GM21825 (cell line): ENCODE measurements around the gene FAM187B.
"Not testable (repeated sequence)": the region's sequence is repeated elsewhere in the genome, so short reads cannot be mapped to it uniquely, and the experiment has no call there.

Experiments
- ATAC-seq: cut with Tn5 transposase; IDR thresholded peaks from one replicate; pipeline ENCODE4 v1.9.1; 2021; ENCODE audit warnings: mild to moderate bottlenecking, moderate library complexity; ENCODE audit not compliant: unreplicated experiment

FAM187B gene

DNA sequence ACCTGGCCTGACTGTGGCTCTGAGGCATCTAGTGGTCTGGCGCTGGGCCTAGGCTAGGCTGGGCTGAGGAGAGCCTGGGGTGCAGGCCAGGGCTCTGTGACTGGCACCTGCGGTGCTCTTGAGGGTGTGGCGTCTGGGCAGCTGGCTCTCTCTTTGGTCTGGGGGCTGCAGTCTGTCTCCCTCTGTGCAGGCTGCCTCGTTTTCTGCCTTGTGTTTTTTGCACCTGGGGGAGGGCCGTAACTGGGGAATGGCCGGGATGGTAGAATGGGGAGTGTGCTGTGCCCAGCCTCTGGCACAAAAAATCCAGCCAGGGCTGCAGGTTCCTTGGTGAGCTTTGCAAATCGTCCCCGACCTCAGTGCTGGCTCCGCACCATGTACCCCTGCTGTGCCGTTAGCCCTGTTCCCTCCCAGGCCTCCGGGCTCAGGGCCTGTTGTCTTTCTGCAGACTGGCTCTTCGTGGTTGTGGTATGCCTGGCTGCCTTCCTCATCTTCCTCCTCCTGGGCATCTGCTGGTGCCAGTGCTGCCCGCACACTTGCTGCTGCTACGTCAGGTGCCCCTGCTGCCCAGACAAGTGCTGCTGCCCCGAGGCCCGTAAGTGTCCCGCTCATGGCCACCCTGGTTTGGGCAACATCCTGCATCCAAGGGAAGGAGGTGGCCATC is 33.7 kb upstream of the FAM187B start:
- ATAC-seq: no peak

DNA sequence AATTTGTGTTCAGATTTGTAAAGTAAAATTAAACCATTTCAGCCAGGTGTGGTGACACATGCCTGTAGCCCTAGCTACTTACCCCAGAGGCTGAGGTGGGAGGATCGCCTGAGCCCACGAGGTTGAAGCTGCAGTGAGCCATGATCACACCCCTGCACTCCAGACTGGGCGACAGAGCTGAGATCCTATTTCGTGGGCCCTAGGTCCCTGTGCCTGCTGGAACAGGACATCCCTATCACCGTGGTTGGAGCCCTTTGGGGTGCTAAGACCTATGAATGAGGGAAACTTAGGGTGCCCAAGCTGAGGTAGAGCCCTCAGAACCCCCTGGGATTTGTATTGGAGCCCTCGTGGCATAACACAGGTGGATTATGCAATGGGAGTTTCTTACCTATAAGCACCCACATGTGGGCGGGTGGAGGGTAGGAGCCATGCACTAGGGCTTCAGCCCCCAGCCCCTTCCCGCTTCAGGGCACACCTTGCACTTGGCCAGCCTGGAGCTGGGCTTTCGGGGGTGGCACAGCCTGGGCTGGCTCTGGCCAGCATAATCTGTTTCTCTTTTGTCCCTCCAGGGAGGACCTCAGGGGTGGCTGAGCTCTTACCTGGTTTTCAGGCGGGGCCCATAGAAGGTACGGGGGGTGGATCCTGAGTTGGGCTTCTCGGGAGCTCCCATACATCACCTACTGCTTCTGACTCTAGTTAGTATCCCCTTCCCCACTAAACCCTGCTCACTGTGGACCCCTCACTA is 33.0 kb upstream of the FAM187B start:
- no peak for ATAC-seq

DNA sequence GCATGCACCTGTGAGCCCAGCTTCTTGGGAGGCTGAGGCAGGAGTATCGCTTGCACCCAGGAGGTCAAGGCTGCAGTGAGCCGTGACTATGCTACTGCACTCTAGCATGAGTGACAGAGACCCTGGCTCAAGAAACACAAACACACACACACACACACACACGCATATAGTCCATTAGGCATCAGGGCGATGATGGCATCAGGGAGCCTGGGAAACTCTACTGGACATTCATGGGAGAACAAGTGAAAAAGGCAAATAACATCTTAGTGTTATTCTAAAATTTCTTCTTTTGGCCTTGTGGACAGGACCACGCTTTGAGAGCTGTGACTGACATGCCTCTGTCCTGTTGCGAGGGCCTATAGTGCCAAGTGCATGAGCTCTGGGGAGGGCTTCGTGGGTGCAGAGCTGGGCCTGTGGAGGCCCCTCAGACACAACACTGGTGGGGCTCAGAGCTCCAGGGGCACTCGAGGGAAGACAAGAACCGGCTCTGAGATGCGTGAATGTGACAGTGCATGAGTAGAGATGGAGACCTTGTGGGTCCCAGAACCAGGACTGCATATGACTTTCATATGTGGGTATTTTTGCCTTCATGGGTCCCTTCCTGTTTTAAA is 32.3 kb upstream of the FAM187B start:
- ATAC-seq: no peak

DNA sequence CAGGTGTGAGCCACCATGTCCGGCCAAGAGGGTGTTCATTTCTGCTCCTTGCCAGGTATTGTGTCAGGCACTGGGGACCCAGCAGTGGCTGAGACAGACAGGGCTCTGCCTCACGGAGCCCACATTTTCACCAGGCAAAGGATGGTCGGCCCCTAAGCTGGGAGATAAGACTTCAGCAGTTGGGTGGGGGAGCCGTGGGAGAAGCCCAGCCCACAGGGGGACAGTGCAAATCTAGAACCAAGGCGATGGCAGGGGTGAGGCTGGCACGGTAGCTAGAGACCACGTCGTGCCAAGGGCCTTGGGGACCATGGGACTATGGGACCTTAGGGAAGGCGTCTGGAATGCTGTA is 28.5 kb upstream of the FAM187B start:
- no peak for ATAC-seq

DNA sequence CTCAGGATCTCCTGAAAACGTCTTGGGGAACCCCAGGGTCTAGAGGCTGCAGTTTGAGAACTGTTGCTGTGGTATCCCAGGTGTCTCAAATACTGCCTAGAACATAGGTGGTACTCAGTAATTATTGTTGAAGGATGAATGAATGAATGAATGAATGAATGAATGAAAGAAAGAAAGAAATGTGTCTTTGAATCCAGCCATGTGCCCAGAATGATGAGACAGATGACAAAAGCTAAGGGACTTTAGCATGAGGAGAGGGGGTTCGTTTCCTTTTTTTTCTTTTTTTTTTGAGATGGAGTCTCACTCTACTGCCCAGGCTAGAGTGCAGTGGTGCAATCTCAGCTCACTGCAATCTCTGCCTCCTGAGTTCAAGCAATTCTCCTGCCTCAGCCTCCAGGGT is 28.0 kb upstream of the FAM187B start:
- no peak for ATAC-seq

DNA sequence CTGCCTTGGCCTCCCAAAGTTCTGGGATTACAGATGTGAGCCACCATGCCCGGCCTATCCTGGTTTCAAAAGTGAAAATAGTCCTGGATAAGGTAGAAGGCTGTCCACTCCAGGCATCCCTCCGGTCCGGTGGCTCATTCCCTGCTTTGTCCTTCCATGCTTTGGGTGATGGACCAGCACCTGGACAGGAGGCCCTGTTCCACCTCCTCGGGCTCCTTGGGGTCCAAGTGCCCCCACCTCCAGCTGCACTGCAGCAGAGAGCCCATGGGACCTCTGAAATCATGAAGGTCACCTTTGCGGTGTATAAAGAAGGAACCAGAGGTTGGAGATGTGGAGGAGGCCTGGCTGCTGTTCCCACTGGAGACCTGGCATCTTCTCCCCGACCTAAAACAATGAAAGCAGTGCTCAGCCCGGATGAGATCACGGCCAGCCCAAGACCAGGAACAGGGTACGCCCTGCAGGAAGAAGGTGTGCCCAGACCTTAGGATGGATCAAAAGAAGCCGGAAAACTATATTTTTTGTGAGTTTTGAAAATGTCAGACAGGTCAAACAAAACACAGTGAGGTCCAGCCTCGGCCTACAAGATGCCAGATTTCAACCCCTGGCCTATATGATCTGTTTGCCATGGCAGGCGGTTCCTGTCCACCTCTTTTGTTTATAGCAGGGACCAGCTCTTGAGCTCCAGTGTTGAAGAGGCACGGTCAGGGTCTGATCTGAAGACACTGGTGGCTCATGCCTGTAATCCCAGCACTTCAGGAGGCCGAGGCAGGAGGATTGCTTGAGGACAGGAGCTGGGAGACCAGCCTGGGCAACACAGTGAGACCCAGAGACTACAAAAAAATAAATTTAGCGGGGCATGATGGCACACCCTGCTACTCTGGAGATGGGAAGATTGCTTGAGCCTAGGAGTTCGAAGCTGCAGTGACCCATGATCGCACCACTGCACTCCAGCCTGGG is 26.1 kb upstream of the FAM187B start:
- no peak for ATAC-seq

DNA sequence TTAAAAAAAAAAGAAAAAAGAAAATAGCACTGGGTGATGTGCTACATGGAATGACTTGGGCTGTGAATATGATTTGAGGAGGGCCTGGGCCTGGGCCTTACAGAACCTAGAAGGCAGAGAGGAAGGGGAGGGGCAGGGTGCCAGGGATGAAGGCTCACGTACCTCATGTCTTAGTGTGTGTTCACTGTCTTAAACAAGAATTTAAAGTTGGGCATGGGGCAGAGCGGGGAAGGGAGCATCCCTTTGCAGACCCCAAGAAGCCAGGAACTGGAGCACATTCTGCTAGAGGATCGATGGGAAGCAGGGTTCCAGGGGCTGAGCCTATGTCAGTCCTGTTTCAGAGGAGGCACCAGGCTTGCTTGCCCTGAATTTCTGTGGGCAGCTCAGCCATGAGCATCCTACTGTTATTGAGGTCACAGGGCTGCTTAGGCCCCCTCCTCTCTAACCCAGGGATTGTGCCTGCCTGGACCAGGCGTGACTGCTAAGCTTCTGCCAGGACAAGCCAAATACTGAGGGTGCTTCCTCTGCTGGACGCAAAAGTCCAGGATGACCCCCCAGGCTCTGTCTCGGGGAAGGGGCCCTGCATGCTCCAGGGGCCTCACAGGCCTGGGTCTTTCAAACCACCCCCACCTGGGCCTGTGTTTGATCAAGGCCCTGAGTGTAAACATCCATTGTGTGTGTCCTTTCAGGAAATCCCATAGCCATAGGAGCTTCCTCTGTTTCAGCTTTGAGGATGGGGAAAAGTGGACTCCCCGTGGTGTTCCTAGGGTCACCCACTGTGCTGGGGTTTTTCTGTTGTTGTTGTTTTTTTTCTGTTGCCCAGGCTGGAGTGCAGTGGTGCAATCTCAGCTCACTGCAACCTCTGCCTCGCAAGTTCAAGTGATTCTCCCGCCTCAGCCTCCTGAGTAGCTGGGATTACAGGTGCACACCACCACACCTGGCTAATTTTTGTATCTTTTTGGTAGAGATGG is 25.1 kb upstream of the FAM187B start:
- ATAC-seq: no peak

DNA sequence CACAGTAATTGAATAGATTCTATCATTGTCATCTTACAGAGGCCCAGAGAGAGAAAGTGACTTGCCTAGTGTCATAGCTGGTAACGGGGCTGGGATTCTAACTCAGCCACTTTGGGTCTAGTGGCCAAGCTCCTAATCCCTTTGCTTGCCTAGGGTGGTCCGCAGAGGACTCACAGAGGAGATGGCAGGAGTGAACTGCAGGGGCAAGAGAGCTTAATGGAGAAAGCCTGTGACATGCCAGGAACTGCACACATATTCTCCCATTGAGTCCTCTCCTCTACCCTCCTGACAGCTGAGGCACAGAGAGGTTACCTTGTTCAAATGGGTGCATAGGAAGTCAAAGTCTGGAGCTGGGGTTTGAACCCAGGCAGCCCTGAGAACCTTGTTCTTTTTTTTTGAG is 22.9 kb upstream of the FAM187B start:
- no peak for ATAC-seq

DNA sequence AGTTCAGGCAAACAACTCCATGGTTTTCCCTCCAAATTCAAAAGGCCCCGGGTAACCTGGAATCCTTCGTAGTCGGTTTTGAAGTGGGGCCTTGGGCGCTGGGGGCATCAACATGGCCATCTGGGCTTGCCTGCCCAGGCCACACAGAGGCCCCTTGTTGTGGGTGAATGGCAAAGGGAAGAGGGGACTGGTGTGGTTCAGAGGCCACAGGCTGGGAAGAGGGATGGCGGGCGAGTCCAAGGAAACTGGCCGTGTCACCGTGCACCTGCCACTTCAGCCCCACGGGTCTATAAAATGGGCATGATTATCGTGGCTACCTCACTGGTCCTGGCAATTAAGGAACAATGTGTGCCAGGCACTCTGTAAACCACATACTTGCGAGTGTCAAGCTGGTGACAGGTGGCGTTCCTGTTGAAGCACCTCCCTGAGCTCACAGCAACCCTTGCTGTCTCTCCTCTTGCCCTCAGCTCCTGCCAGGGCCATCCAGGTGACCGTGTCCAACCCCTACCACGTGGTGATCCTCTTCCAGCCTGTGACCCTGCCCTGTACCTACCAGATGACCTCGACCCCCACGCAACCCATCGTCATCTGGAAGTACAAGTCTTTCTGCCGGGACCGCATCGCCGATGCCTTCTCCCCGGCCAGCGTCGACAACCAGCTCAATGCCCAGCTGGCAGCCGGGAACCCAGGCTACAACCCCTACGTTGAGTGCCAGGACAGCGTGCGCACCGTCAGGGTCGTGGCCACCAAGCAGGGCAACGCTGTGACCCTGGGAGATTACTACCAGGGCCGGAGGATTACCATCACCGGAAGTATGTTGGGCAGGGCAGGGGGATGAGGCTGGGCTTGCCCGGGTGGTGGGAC is 21.5 kb upstream of the FAM187B start:
- ATAC-seq: no peak

DNA sequence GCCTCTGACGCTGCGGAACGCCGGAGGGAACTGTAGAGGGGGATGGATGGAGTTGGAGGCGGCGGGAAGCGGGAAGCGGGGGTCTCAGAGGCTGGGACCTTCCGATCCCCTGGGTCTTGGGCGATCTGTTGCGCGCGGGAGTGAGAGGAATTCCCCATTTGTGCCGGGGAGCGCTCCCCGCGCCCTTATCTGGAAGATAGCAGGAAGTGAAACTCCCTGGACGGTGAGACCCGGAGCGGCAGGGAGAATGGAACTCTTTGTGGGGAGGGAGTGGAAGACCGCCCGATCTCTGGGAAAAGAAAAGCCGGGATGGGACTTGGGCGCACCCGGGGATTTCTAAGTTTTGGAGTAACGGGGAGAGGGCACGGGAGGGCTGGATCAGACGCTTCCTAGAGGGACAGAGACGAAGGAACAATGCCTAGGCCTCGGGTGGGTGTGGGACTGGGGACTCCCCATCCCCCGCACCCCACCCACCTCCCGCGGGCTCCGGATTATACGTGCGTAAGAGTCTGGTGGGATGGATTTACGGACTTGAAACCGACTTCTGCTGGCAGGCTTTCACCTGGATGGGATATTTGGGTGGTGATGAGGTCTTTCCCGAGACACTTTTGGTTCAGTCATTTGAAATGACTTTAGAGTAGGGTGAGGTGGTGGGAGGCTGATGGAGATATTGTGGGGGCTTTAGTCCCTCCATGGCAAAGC is 20.8 kb upstream of the FAM187B start:
- peak; percentile 5 for ATAC-seq

DNA sequence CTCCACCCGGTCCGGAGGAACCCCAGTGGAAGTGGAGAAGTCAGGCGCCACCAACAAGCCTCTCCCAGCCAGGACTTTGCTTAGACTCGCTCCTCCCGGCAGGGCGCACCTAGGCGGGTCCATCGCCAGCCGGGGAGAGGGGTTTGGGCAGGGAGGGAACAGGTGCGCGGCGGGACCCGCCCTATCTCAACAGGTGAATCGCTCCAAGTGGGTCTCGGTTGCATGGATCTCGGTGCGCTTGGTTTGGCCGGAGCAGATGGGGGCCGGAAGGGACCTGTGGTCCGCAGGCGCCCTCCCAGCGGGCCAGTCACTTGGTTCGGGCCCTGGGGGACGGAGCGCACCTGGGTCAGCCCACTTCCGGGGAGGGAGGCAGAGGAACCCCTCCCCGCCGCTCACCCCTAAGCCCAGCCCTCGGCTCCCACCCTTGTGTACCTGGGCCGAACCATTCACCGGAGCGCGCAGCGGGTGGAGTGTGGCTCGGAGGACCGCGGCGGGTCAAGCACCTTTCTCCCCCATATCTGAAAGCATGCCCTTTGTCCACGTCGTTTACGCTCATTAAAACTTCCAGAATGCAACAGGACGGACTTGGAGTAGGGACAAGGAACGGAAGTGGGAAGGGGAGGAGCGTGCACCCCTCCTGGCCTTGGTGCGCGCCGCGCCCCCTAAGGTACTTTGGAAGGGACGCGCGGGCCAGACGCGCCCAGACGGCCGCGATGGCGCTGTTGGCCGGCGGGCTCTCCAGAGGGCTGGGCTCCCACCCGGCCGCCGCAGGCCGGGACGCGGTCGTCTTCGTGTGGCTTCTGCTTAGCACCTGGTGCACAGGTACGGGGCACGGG is 20.0 kb upstream of the FAM187B start, which contains the start of gene LSR:
LSR (plus strand) TSS at position 693 of the 836 bp plus-strand sequence; CDS start at position 714, 21 bp downstream.
- peak; percentile 75 for ATAC-seq

DNA sequence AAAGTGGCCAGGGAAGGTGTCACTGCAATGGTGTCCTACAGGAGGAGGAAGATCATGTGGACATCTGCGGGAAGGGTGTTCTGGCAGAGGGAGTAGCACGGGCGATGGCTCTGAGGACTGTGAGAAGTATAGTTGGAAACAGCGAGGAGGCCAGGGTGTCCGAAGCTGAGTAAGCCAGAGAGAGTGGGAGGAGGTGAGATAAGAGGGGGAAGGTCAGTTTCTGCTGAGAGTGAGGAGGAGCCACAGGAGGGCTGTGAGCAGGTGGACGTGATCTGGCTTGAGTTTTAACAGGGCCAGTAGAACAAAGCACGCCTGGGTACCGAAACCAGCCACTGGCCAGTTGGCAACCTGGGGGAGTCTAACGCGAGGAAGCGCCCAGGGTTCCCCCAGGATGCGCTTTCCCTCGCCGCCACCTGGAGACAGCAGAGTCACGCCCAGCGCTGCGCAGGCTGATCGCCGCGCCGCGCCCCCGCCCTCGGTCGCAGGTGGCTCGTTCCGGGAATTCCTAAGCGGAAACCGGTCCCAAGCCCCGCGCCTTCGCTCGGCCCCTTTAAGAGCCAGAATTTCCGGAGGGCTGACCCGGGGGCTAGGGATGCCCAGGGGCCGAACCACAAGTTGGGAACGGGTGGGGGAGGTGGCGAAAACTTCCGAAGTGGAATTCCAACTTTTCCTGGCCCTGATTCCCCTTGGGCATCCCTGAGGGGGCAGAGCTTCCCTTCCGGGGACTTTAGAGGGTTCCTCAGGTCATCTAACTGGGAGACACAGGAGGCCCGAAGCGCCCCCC is 19.2 kb upstream of the FAM187B start:
- peak; percentile 42 for ATAC-seq

DNA sequence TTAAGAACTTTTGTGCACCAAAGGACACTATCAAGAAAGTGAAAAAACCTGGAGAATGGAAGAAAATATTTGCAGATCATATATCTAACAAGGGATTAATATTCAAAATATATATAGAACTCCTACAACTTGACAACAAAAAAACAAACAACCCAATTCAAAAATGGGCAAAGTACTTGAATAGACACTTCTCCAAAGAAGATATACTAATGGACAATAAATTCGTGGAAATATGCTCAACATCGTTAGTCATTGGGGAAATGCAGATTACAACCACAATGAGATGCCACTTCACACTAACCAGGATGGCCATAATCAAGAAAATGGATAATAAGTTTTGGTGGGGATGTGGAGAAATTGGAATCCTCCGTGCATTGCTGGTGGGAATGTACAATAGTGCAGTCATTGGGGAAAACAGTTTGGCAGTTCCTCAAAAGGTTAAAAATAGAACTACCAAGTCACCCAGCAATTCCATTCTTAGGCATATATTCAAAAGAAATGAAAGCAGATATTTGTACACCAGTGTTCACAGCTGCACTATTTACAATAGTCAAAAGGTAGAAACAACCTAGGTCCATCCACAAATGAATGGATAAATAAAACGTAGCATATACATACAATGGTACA is 18.0 kb upstream of the FAM187B start:
- ATAC-seq: no peak

DNA sequence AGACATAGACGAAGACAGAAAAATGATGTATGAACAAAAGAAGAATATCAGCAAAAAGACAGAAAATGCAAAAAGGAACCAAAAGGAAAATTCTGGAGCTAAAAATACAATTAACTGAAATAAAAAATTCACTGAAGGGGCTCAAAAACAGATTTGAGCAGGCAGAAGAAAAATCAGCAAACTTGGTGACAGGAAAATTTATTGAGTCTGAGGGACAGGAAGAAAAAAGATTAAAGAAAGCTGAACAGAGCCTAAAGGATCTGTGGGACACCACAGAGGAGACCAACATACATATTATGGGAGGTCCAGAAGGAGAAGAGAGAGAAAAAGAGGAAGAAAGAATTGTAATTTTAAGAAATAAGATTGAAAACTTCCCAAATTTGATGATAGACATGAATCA is 12.9 kb upstream of the FAM187B start:
- ATAC-seq: no peak

DNA sequence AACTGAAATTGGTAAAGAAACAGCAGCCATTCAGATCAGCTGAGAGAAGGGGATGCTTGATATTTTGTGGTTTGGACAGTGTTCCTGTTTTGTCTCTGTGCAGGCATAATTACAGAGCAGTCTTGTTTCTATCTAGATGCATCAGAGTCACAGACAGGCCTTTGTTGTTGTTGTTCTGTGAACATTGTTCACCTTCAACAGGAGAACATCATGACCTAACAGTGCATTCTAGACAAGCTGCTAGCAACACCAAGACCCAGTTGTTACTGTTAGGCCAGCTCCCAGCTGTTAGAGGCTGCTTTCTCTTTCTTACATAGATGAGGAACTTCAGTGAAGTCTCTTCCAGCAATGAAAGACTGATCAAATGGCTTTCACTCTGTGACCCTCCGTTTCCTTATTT is 11.8 kb upstream of the FAM187B start:
- no peak for ATAC-seq

DNA sequence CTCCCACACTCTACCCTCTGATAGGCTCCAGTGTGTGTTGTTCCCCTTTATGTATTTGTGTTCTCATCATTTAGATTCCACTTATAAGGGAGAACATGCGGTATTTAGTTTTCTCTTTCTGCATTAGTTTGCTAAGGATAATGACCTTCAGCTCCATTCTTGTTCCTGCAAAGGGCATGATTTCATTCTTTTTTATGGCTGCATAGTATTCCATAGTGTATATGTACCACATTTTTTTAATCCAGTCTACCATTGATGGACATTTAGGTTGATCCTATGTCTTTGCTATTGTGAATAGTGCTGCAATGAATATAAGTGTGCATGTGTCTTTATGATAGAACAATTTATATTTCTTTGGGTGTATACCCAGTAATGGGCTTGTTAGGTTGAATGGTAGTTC is 11.1 kb upstream of the FAM187B start:
- ATAC-seq: not testable (repeated sequence)
